Measurements from ENCODE around the gene AFDN.

Gene AFDN

GRCh38 chr6:167894965-167895364, 68.3 kb downstream of the AFDN start:
- Histone ChIP-seq H3K36me3 (ENCODE audit: insufficient read depth, low read length) (peaks cover 13% of the 10 kb centered on the region), H3K9me3 (replicated peaks; ENCODE audit: low read length) (no peaks in the 10 kb centered on the region), H3K9ac (ENCODE audit: low read depth, low read length) (no peak overlapping the region), H3K4me1 (ENCODE audit: control insufficient read depth, insufficient read depth, low read length) (peaks cover 13% of the 10 kb centered on the region), H3K4me2 (ENCODE audit: low read length) (no peak overlapping the region), H3K4me3 (ENCODE audit: low read length) (no peak overlapping the region), H3K27me3 (ENCODE audit: control insufficient read depth, insufficient read depth, low read length) (no peaks in the 10 kb centered on the region)

DNA sequence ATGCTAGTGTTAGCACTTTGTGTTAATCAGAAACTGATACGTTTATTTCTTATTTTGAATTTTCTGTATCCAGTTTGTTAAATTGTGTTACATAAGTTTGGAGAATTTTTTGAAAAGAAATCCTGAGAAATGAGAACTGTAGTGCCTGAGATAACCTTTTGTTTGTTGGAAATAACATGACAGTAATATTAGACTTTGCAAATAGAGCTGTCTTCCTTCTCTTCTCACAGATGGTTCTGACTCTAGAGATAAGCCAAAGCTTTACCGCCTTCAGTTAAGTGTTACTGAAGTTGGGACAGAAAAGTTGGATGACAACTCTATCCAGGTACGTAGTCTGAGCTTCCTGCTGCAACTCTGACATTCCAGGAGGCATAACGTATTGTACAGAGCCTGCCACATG, 69.9 kb downstream of the AFDN start:
- H3K4me2 ChIP-seq (ENCODE audit: low read length) = no peak overlapping the region
- no peaks in the 10 kb centered on the region for H3K9me3 ChIP-seq (replicated peaks; ENCODE audit: low read length)
- no peak overlapping the region for H3K9ac ChIP-seq (ENCODE audit: low read depth, low read length)
- no peaks in the 10 kb centered on the region for H3K27me3 ChIP-seq (ENCODE audit: control insufficient read depth, insufficient read depth, low read length)
- H3K36me3 ChIP-seq (ENCODE audit: insufficient read depth, low read length) = peaks cover 7% of the 10 kb centered on the region
- peaks cover 13% of the 10 kb centered on the region for H3K4me1 ChIP-seq (ENCODE audit: control insufficient read depth, insufficient read depth, low read length)
- no peak overlapping the region for H3K4me3 ChIP-seq (ENCODE audit: low read length)

- peaks cover 2% of the 10 kb centered on the region for H3K36me3 ChIP-seq (ENCODE audit: insufficient read depth, low read length)
- no peaks in the 10 kb centered on the region for H3K9me3 ChIP-seq (replicated peaks; ENCODE audit: low read length)
- no peak overlapping the region for H3K9ac ChIP-seq (ENCODE audit: low read depth, low read length)
- no peak overlapping the region for H3K4me2 ChIP-seq (ENCODE audit: low read length)
- H3K4me3 ChIP-seq (ENCODE audit: low read length) = no peak overlapping the region
- H3K4me1 ChIP-seq (ENCODE audit: control insufficient read depth, insufficient read depth, low read length) = peaks cover under 1% of the 10 kb centered on the region
- H3K27me3 ChIP-seq (ENCODE audit: control insufficient read depth, insufficient read depth, low read length) = no peaks in the 10 kb centered on the region
These were observed 72.1 kb downstream of the AFDN start for GRCh38 chr6:167898673-167899311.

DNA sequence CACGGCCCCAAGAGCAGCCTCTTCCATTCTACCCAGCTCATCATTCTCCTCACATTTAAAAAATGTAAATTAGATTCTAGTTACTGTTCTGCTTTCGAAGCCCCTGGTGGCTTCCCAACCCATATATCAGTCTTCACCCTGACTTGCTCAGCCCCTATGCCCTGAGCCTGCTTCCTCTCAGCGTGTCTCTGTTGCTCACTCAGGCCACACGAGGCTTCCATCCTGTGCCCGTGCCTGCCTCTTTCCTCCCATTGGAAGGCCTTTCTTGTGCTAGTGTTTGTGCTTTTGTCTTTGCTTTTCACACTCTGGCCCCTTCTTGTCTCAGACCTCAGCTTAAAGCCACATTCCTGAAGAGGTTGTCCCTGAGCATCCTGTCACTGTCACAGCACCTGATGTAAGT, 78.1 kb downstream of the AFDN start:
- Histone ChIP-seq H3K4me2 (ENCODE audit: low read length) (no peak overlapping the region), H3K4me1 (ENCODE audit: control insufficient read depth, insufficient read depth, low read length) (no peaks in the 10 kb centered on the region), H3K9me3 (replicated peaks; ENCODE audit: low read length) (no peaks in the 10 kb centered on the region), H3K36me3 (ENCODE audit: insufficient read depth, low read length) (peaks cover 2% of the 10 kb centered on the region), H3K9ac (ENCODE audit: low read depth, low read length) (no peak overlapping the region), H3K4me3 (ENCODE audit: low read length) (no peak overlapping the region), H3K27me3 (ENCODE audit: control insufficient read depth, insufficient read depth, low read length) (no peaks in the 10 kb centered on the region)

DNA sequence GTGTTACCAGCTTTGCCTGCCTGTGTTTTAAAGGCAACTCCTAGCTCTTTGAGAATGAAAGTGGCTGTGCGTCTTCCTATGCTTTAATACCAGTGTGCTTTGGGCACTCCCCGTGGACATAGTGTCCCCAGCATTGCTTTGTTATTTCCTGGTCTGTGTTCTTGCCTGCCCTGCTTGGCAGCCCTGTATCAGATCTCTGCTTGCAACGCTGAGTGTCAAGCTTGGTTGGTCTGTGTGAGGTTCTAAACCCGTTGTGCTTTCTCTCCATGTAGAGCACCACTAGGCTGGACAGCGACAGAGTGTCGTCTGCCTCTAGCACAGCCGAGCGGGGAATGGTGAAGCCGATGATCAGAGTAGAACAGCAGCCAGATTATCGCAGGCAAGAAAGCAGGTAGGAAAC, 80.2 kb downstream of the AFDN start:
- no peaks in the 10 kb centered on the region for H3K4me1 ChIP-seq (ENCODE audit: control insufficient read depth, insufficient read depth, low read length)
- no peak overlapping the region for H3K9ac ChIP-seq (ENCODE audit: low read depth, low read length)
- H3K4me2 ChIP-seq (ENCODE audit: low read length) = no peak overlapping the region
- H3K36me3 ChIP-seq (ENCODE audit: insufficient read depth, low read length) = peaks cover 11% of the 10 kb centered on the region
- H3K9me3 ChIP-seq (replicated peaks; ENCODE audit: low read length) = no peaks in the 10 kb centered on the region
- no peak overlapping the region for H3K4me3 ChIP-seq (ENCODE audit: low read length)
- no peaks in the 10 kb centered on the region for H3K27me3 ChIP-seq (ENCODE audit: control insufficient read depth, insufficient read depth, low read length)

- no peaks in the 10 kb centered on the region for H3K4me1 ChIP-seq (ENCODE audit: control insufficient read depth, insufficient read depth, low read length)
- H3K4me2 ChIP-seq (ENCODE audit: low read length) = no peak overlapping the region
- peaks cover 9% of the 10 kb centered on the region for H3K36me3 ChIP-seq (ENCODE audit: insufficient read depth, low read length)
- H3K4me3 ChIP-seq (ENCODE audit: low read length) = no peak overlapping the region
- H3K9me3 ChIP-seq (replicated peaks; ENCODE audit: low read length) = no peaks in the 10 kb centered on the region
- H3K27me3 ChIP-seq (ENCODE audit: control insufficient read depth, insufficient read depth, low read length) = no peaks in the 10 kb centered on the region
- H3K9ac ChIP-seq (ENCODE audit: low read depth, low read length) = no peak overlapping the region
These were observed 81.3 kb downstream of the AFDN start for GRCh38 chr6:167907837-167908681.

DNA sequence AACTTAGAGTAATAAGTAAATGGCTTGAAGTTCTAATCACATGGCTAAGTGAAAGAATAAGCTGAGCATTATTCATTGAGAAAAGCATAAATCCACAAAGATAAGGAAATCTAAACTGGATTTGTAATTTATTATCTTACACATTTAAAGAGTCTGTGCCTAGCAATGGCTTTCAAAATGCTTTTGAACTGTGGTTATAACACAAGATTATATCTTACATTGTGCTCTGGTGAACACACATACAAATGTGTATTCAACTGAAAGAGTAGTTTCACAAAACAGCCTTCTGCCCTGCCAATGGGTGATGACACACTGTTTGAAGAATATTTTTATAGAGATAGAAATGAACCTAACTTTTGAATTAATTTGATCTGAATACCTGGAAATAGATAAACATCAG, 83.3 kb downstream of the AFDN start:
- Histone ChIP-seq H3K27me3 (ENCODE audit: control insufficient read depth, insufficient read depth, low read length) (no peaks in the 10 kb centered on the region), H3K9me3 (replicated peaks; ENCODE audit: low read length) (no peaks in the 10 kb centered on the region), H3K4me1 (ENCODE audit: control insufficient read depth, insufficient read depth, low read length) (no peaks in the 10 kb centered on the region), H3K4me3 (ENCODE audit: low read length) (no peak overlapping the region), H3K9ac (ENCODE audit: low read depth, low read length) (no peak overlapping the region), H3K4me2 (ENCODE audit: low read length) (no peak overlapping the region), H3K36me3 (ENCODE audit: insufficient read depth, low read length) (peaks cover 13% of the 10 kb centered on the region)

DNA sequence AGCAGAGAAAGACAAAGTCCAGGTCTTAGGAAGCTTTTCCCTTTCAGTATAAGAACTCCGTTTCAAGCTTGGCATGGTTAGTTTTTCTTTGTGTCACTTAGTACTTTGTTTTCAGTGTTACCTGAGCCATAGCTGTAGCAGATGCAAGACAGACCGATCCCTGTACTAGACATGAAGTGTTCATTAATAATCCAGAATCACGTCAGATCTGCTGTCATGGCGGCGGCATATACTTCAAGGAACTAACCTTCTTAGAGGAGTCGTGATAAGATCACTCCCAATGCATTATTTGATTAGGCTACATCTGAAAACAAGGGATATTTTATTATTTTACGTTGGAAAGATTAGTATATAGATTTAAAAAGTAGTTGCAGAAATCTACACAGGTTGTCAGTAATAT, 83.9 kb downstream of the AFDN start:
- Histone ChIP-seq H3K9me3 (replicated peaks; ENCODE audit: low read length) (no peaks in the 10 kb centered on the region), H3K36me3 (ENCODE audit: insufficient read depth, low read length) (peaks cover 19% of the 10 kb centered on the region)

GRCh38 chr6:167912494-167912893, 85.8 kb downstream of the AFDN start:
- no peaks in the 10 kb centered on the region for H3K4me1 ChIP-seq (ENCODE audit: control insufficient read depth, insufficient read depth, low read length)
- H3K27me3 ChIP-seq (ENCODE audit: control insufficient read depth, insufficient read depth, low read length) = no peaks in the 10 kb centered on the region
- peaks cover 26% of the 10 kb centered on the region for H3K36me3 ChIP-seq (ENCODE audit: insufficient read depth, low read length)
- no peak overlapping the region for H3K4me2 ChIP-seq (ENCODE audit: low read length)
- no peak overlapping the region for H3K4me3 ChIP-seq (ENCODE audit: low read length)
- H3K9ac ChIP-seq (ENCODE audit: low read depth, low read length) = no peak overlapping the region
- H3K9me3 ChIP-seq (replicated peaks; ENCODE audit: low read length) = no peaks in the 10 kb centered on the region

More for the DNA sequence above, 83.9 kb downstream of the AFDN start:
- no peak overlapping the region for H3K4me2 ChIP-seq (ENCODE audit: low read length)
- H3K4me3 ChIP-seq (ENCODE audit: low read length) = no peak overlapping the region
- H3K9ac ChIP-seq (ENCODE audit: low read depth, low read length) = no peak overlapping the region
- H3K4me1 ChIP-seq (ENCODE audit: control insufficient read depth, insufficient read depth, low read length) = no peaks in the 10 kb centered on the region
- H3K27me3 ChIP-seq (ENCODE audit: control insufficient read depth, insufficient read depth, low read length) = no peaks in the 10 kb centered on the region

GRCh38 chr6:167913699-167914098, 87.0 kb downstream of the AFDN start:
- Histone ChIP-seq H3K4me1 (ENCODE audit: control insufficient read depth, insufficient read depth, low read length) (no peaks in the 10 kb centered on the region), H3K9me3 (replicated peaks; ENCODE audit: low read length) (no peaks in the 10 kb centered on the region), H3K4me3 (ENCODE audit: low read length) (no peak overlapping the region), H3K9ac (ENCODE audit: low read depth, low read length) (no peak overlapping the region), H3K36me3 (ENCODE audit: insufficient read depth, low read length) (peaks cover 31% of the 10 kb centered on the region), H3K4me2 (ENCODE audit: low read length) (no peak overlapping the region), H3K27me3 (ENCODE audit: control insufficient read depth, insufficient read depth, low read length) (no peaks in the 10 kb centered on the region)

DNA sequence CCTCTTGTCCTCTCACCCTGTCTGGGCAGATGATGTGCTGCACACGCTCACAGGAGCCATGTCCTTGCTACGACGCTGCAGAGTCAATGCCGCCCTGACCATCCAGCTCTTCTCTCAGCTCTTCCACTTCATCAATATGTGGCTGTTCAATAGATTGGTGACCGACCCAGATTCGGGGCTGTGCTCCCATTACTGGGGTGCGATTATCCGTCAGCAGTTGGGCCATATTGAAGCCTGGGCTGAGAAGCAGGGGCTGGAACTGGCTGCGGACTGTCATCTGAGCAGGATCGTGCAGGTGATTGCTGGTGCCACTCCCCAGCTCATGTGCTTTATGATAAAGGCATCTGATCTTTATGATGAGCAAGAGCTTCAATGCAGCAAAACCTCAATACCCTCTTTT, 88.4 kb downstream of the AFDN start:
- Histone ChIP-seq H3K36me3 (ENCODE audit: insufficient read depth, low read length) (peaks cover 42% of the 10 kb centered on the region), H3K4me3 (ENCODE audit: low read length) (no peak overlapping the region), H3K4me2 (ENCODE audit: low read length) (no peak overlapping the region), H3K27me3 (ENCODE audit: control insufficient read depth, insufficient read depth, low read length) (no peaks in the 10 kb centered on the region), H3K4me1 (ENCODE audit: control insufficient read depth, insufficient read depth, low read length) (no peaks in the 10 kb centered on the region), H3K9ac (ENCODE audit: low read depth, low read length) (no peak overlapping the region), H3K9me3 (replicated peaks; ENCODE audit: low read length) (no peaks in the 10 kb centered on the region)
